IMR-90 (cell line): ENCODE data around the gene CLHC1. TPM values are rescaled to one million over a fixed set of nuclear protein-coding genes. Genes with fewer than 3 reads are reported as not detected.
A peak's percentile ranks its signal among the peaks of the same experiment; 100 is the strongest.

Experiments used
- ATAC-seq: fragments of 200-7000 bp; cut with Tn5 transposase; 2 replicates; pipeline ENCODE4 v1.9.1; 2020; ENCODE audit warnings: low read depth, mild to moderate bottlenecking, moderate library complexity
- BruUV-seq: library from RNA; stranded (reverse); fragments of 400-500 nt; replicated peaks from 2 replicates; lab custom pipeline; 2021; lab: Mats Ljungman, UMichigan
- CTCF ChIA-PET: fragments of 300-600 bp; formaldehyde crosslinking; extraction: SDS; loops from one replicate; lab custom pipeline; 2021; ENCODE audit warnings: antibody characterized with exemption; lab: Yijun Ruan, JAX
- POLR2A ChIA-PET: fragments of 300-600 bp; sonication (Branson Sonifier 250); formaldehyde crosslinking; loops from one replicate; lab custom pipeline; 2022; ENCODE audit warnings: antibody characterized with exemption; ENCODE audit not compliant: unreplicated experiment; lab: Charles Lee
- DNase-seq: peaks from one replicate; pipeline ENCODE4 v3.0.0; 2013
- H2AFZ ChIP-seq: replicated peaks from 2 replicates; pipeline ENCODE3; 2013; ENCODE audit warnings: low read length, mild to moderate bottlenecking; ENCODE audit not compliant: poor library complexity
- H2AK5ac ChIP-seq: 2 replicates; pipeline ENCODE4 v1.6.1; 2013; ENCODE audit warnings: low read depth, low read length, inconsistent platforms
- H2AK9ac ChIP-seq: replicated peaks from 2 replicates; pipeline ENCODE3; 2013; ENCODE audit warnings: mild to moderate bottlenecking, low read depth, low read length, moderate library complexity; ENCODE audit not compliant: poor library complexity
- H2BK120ac ChIP-seq: 2 replicates; pipeline ENCODE4 v1.6.1; 2013; ENCODE audit warnings: low read depth, low read length, inconsistent platforms
- H2BK15ac ChIP-seq: 3 replicates; pipeline ENCODE4 v1.6.1; 2013; ENCODE audit warnings: low read depth, low read length, inconsistent platforms
- H2BK20ac ChIP-seq: 2 replicates; pipeline ENCODE4 v1.6.1; 2013; ENCODE audit warnings: low read depth, mild to moderate bottlenecking, inconsistent platforms, low read length, moderate library complexity
- H2BK5ac ChIP-seq: 2 replicates; pipeline ENCODE4 v1.6.1; 2013; ENCODE audit warnings: mild to moderate bottlenecking, low read depth, low read length, inconsistent platforms; ENCODE audit not compliant: poor library complexity, severe bottlenecking
- H3K14ac ChIP-seq: replicated peaks from 2 replicates; pipeline ENCODE4 v1.6.1; 2013; ENCODE audit warnings: low read depth, low read length, inconsistent platforms
- H3K18ac ChIP-seq: 2 replicates; pipeline ENCODE4 v1.6.1; 2013; ENCODE audit warnings: low read depth, low read length, control low read depth
- H3K23ac ChIP-seq: 2 replicates; pipeline ENCODE4 v1.6.1; 2013; ENCODE audit warnings: low read depth, low read length, inconsistent platforms
- H3K27ac ChIP-seq: 2 replicates; pipeline ENCODE4 v1.5.1; 2013; ENCODE audit warnings: mild to moderate bottlenecking, control low read depth, low read length; ENCODE audit not compliant: insufficient read depth
- H3K27me3 ChIP-seq: 2 replicates; pipeline ENCODE4 v1.6.1; 2013; ENCODE audit warnings: low read length; ENCODE audit not compliant: control insufficient read depth, insufficient read depth
- H3K36me3 ChIP-seq: 2 replicates; pipeline ENCODE4 v1.6.1; 2013; ENCODE audit warnings: low read length, mixed read lengths; ENCODE audit not compliant: control insufficient read depth, insufficient read depth
- H3K4ac ChIP-seq: 2 replicates; pipeline ENCODE4 v1.6.1; 2013; ENCODE audit warnings: low read depth, low read length, inconsistent platforms
- H3K4me1 ChIP-seq: 2 replicates; pipeline ENCODE4 v1.6.1; 2013; ENCODE audit warnings: low read length, mixed read lengths; ENCODE audit not compliant: control insufficient read depth, insufficient read depth
- H3K4me2 ChIP-seq: 2 replicates; pipeline ENCODE4 v1.6.1; 2013; ENCODE audit warnings: low read depth, mild to moderate bottlenecking, control low read depth, low read length, moderate library complexity
- H3K4me3 ChIP-seq: 2 replicates; pipeline ENCODE4 v1.5.1; 2013; ENCODE audit warnings: low read depth, mild to moderate bottlenecking, control low read depth, low read length, moderate library complexity; ENCODE audit not compliant: insufficient read depth
- H3K56ac ChIP-seq: 2 replicates; pipeline ENCODE4 v1.6.1; 2013; ENCODE audit warnings: low read length, inconsistent platforms; ENCODE audit not compliant: insufficient read depth; ENCODE audit errors: extremely low read depth
- H3K79me1 ChIP-seq, 2 experiments: 2 replicates each; pipeline ENCODE4 v1.6.1; 2013; ENCODE audit warnings: low read length in 2 of 2, inconsistent platforms in 1 of 2, low read depth in 1 of 2
- H3K9ac ChIP-seq: 2 replicates; pipeline ENCODE4 v1.6.1; 2013; ENCODE audit warnings: low read depth, low read length, control low read depth
- H3K9me1 ChIP-seq: 2 replicates; pipeline ENCODE4 v1.6.1; 2013; ENCODE audit warnings: low read length, inconsistent platforms; ENCODE audit not compliant: insufficient read depth
- H3K9me3 ChIP-seq: 2 replicates; pipeline ENCODE4 v1.6.1; 2013; ENCODE audit warnings: low read length; ENCODE audit not compliant: control insufficient read depth, insufficient read depth
- H4K20me1 ChIP-seq: 2 replicates; pipeline ENCODE4 v1.6.1; 2013; ENCODE audit warnings: low read length, inconsistent platforms; ENCODE audit not compliant: insufficient read depth
- H4K5ac ChIP-seq: 2 replicates; pipeline ENCODE4 v1.6.1; 2013; ENCODE audit warnings: mild to moderate bottlenecking, low read depth, low read length, control low read depth
- H4K8ac ChIP-seq, 2 experiments: 2 replicates each; pipeline ENCODE4 v1.6.1; 2013; ENCODE audit warnings: low read depth in 2 of 2, low read length in 2 of 2, control low read depth in 1 of 2, inconsistent platforms in 1 of 2
- H4K91ac ChIP-seq: 2 replicates; pipeline ENCODE4 v1.6.1; 2013; ENCODE audit warnings: low read depth, low read length, inconsistent platforms; ENCODE audit not compliant: insufficient read depth
- BHLHE40 ChIP-seq: fragments of 150-350 bp; IDR thresholded peaks from 2 replicates; pipeline ENCODE4 v1.6.1; 2016; ENCODE audit warnings: mild to moderate bottlenecking, low read depth, low read length
- CEBPB ChIP-seq: IDR thresholded peaks from 2 replicates; pipeline ENCODE4 v1.6.1; 2012; ENCODE audit warnings: low read depth, low read length, improper control_type of control experiment
- CHD1 ChIP-seq: IDR thresholded peaks from 2 replicates; pipeline ENCODE4 v1.6.1; 2012; ENCODE audit warnings: low read depth, low read length, improper control_type of control experiment
- CTCF ChIP-seq: conservative IDR thresholded peaks from 2 replicates; pipeline ENCODE4 v1.5.1; 2012; ENCODE audit warnings: mild to moderate bottlenecking, low read depth, low read length, improper control_type of control experiment
- ELK1 ChIP-seq: fragments of 150-350 bp; IDR thresholded peaks from 2 replicates; pipeline ENCODE4 v1.6.1; 2016; ENCODE audit warnings: low read depth, mild to moderate bottlenecking, low read length, moderate library complexity, borderline replicate concordance
- FOS ChIP-seq: fragments of 150-350 bp; IDR thresholded peaks from 2 replicates; pipeline ENCODE4 v1.6.1; 2016; ENCODE audit warnings: low read depth, low read length
- MAFK ChIP-seq: IDR thresholded peaks from 2 replicates; pipeline ENCODE4 v1.6.1; 2012; ENCODE audit warnings: low read depth, low read length, improper control_type of control experiment
- MAZ ChIP-seq: IDR thresholded peaks from 2 replicates; pipeline ENCODE4 v1.6.1; 2012; ENCODE audit warnings: low read depth, mild to moderate bottlenecking, low read length, improper control_type of control experiment, moderate library complexity, borderline replicate concordance
- MXI1 ChIP-seq: IDR thresholded peaks from 2 replicates; pipeline ENCODE4 v1.6.1; 2012; ENCODE audit warnings: low read depth, mild to moderate bottlenecking, low read length, moderate library complexity, borderline replicate concordance
- NFE2L2 ChIP-seq: fragments of 150-350 bp; IDR thresholded peaks from 2 replicates; pipeline ENCODE4 v1.6.1; 2016; ENCODE audit warnings: low read depth, mild to moderate bottlenecking, low read length
- POLR2A ChIP-seq: IDR thresholded peaks from 2 replicates; pipeline ENCODE4 v1.6.1; 2012; ENCODE audit warnings: mild to moderate bottlenecking, low read depth, low read length
- RAD21 ChIP-seq: IDR thresholded peaks from 2 replicates; pipeline ENCODE4 v1.6.1; 2012; ENCODE audit warnings: low read length, improper control_type of control experiment
- RCOR1 ChIP-seq: IDR thresholded peaks from 2 replicates; pipeline ENCODE4 v1.6.1; 2012; ENCODE audit warnings: mild to moderate bottlenecking, low read length, improper control_type of control experiment; ENCODE audit not compliant: insufficient replicate concordance
- RFX5 ChIP-seq: IDR thresholded peaks from 2 replicates; pipeline ENCODE4 v1.8.0; 2012; ENCODE audit warnings: low read depth, mild to moderate bottlenecking, low read length, moderate library complexity
- SMC3 ChIP-seq: fragments of 150-350 bp; IDR thresholded peaks from 2 replicates; pipeline ENCODE4 v1.6.1; 2016; ENCODE audit warnings: low read depth, mild to moderate bottlenecking, antibody characterized with exemption, low read length, moderate library complexity
- WGBS, 2 experiments: methylation state at CpG; one replicate each; pipeline versions ENCODE4 v1.1.5 to v1.1.7; 2013; ENCODE audit warnings: missing lambda C conversion rate in 2 of 2; ENCODE audit not compliant: insufficient read length in 1 of 2; ENCODE audit errors: extremely low coverage in 2 of 2; 5-methylcytosine and 5-hydroxymethylcytosine counted together
- dilution Hi-C: fragments of 300-500 bp; cut with HindIII; formaldehyde crosslinking; loops from one replicate; pipeline ENCODE4 v1.14.3; 2018; ENCODE audit warnings: low sequenced_read_pairs; ENCODE audit not compliant: unreplicated experiment
- in situ Hi-C: fragments of 300-500 bp; cut with MboI; formaldehyde crosslinking; loops from 3 replicates; pipeline ENCODE4 v1.14.3; 2019; ENCODE audit warnings: low sequenced_read_pairs, inconsistent platforms, mixed read lengths
- intact Hi-C: fragments of 100-400 bp; cut with micrococcal nuclease; formaldehyde crosslinking; loops from 2 replicates; pipeline ENCODE4 v1.10.0; 2022
- polyA plus RNA-seq, 3 experiments: library from polyadenylated mRNA; depleted of rRNA; stranded (reverse); fragments of >200 nt; gene quantifications; 2 replicates each; pipeline ENCODE4 v1.2.3, GENCODE V29; 2012; ENCODE audit warnings: low replicate concordance in 1 of 3
- total RNA-seq: library from RNA; depleted of rRNA; stranded (reverse); fragments of >200 nt; gene quantifications from 2 replicates; pipeline ENCODE4 v1.2.3, GENCODE V29; 2012
- TF ChIP-seq, protein P1 (sequence below): fragments of 150-350 bp; IDR thresholded peaks from 2 replicates; pipeline ENCODE4 v1.6.1; 2017; ENCODE audit warnings: mild to moderate bottlenecking, antibody characterized with exemption, low read length, low read depth

The CLHC1 gene
- total and polyA plus RNA-seq, 2 of the 4 experiments (the other 2 are of a cell fraction) = 2.3 to 5.3 TPM

DNA sequence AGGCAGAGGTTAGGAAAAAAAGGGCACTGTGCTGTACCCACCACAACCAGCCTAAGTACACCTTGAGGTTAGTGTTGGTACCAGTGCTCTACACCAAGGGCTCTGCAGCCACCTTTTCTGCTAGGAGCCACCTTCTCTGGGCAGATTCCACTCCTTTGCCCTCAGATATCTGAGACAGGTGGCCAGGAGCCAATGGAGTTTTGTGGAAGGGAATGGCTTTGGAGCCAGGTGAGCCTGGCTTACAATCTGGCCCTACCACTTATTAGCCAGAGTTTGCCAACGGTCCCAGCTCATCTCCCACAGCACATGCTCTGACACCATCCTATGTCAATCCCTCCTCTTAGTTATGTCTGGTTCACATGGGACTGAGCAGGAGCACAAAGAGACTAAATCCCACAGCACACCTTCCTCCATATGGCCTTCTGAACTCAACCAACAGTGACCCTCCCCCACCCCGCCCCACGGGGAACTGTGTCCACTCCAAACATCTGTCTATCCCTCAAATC lies 77.5 kb downstream of the CLHC1 start:
- Histone ChIP-seq H2BK120ac (peak overlapping the region; percentile 96), H3K27me3 (no peaks in the 10 kb centered on the region), H2AK9ac (no peak overlapping the region), H2BK20ac (peak overlapping the region; percentile 97), H2AK5ac (peak overlapping the region; percentile 92), H2BK5ac (peak overlapping the region; percentile 90), H3K9me3 (no peaks in the 10 kb centered on the region), H3K23ac (peak overlapping the region; percentile 78), H3K27ac (peak overlapping the region; percentile 84), H3K9ac (no peak overlapping the region), H4K8ac (peak overlapping the region; percentile 33 to 78; a peak in 3 of 4 replicates), H3K4me1 (peaks cover 59% of the 10 kb centered on the region), H2BK15ac (peak overlapping the region; percentile 96), H3K14ac (peak overlapping the region; percentile 89), H3K56ac (peak overlapping the region; percentile 84; the same call in 1 of the 2 replicates), H4K91ac (peak overlapping the region; percentile 95), H3K4me3 (no peak overlapping the region), H3K9me1 (peaks cover 49% of the 10 kb centered on the region), H4K20me1 (peaks cover 3% of the 10 kb centered on the region; the same call in 1 of the 2 replicates), H3K79me1 (peaks cover 16 to 47% of the 10 kb centered on the region in 2 experiments; a peak in 3 of 4 replicates), H3K4ac (peak overlapping the region; percentile 96), H3K36me3 (no peaks in the 10 kb centered on the region), H3K18ac (peak overlapping the region; percentile 95), H3K4me2 (no peak overlapping the region), H2AFZ (no peak overlapping the region), H4K5ac (peak overlapping the region; percentile 54)
- intact Hi-C loops (no loop called here), dilution Hi-C loops (loop anchor here (25.0 kb wide), 1 partner anchor 142 kb away; no protein-coding TSS in a partner anchor), in situ Hi-C loops (no loop called here)
- ChIA-PET CTCF (interaction anchor here (0.6 to 2.9 kb wide), 2 partner anchors 14 to 106 kb away, joined by 3 to 9 read pairs; no protein-coding TSS in a partner anchor), POLR2A (no interaction called here)
- no peak for TF ChIP-seq CHD1
- no peak for TF ChIP-seq SMC3
- no peak for TF ChIP-seq POLR2A
- no peak for TF ChIP-seq RAD21
- TF ChIP-seq NFE2L2 = no peak
- no peak for TF ChIP-seq RCOR1
- TF ChIP-seq RFX5 = no peak
- no peak for TF ChIP-seq CTCF
- TF ChIP-seq ELK1 = no peak
- no peak for TF ChIP-seq BHLHE40
- TF ChIP-seq MXI1 = no peak
- no peak for TF ChIP-seq MAZ
- no peak for TF ChIP-seq FOS
- TF ChIP-seq, protein P1, sequence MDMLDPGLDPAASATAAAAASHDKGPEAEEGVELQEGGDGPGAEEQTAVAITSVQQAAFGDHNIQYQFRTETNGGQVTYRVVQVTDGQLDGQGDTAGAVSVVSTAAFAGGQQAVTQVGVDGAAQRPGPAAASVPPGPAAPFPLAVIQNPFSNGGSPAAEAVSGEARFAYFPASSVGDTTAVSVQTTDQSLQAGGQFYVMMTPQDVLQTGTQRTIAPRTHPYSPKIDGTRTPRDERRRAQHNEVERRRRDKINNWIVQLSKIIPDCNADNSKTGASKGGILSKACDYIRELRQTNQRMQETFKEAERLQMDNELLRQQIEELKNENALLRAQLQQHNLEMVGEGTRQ = no peak
- TF ChIP-seq MAFK = no peak
- no peak for TF ChIP-seq CEBPB
- no TSS peak for BruUV-seq
- ATAC-seq (no peak), DNase-seq (no peak)
- no CpG with 5 or more reads among the region's 3 CpGs for WGBS, 2 experiments
